Activated T-cell treated with anti-CD3 and anti-CD28 coated beads for 1 hour (primary cell): ENCODE results near the gene CDH4.
"Not testable (repeated sequence)": the region's sequence is repeated elsewhere in the genome, so short reads cannot be mapped to it uniquely, and the experiment has no call there.

Experiments
- DNase-seq: peaks from one replicate; pipeline ENCODE4 v3.0.0-alpha.2; 2020; ENCODE audit warnings: low read depth

Gene CDH4

GRCh38 chr20:61253640-61254511, 1.8 kb downstream of the CDH4 start:
- no peak for DNase-seq

GRCh38 chr20:61254881-61255626, 3.0 kb downstream of the CDH4 start:
- DNase-seq, result no peak

- no peak for DNase-seq
Observed at GRCh38 chr20:61256365-61256764, 4.3 kb downstream of the CDH4 start.

GRCh38 chr20:61256824-61257223, 4.8 kb downstream of the CDH4 start:
- DNase-seq, result no peak

GRCh38 chr20:61257611-61258010, 5.5 kb downstream of the CDH4 start:
- DNase-seq, result no peak

- DNase-seq, result no peak
Observed at GRCh38 chr20:61259741-61260140, 7.7 kb downstream of the CDH4 start.

- no peak for DNase-seq
Observed at GRCh38 chr20:61260905-61261304, 8.8 kb downstream of the CDH4 start.

GRCh38 chr20:61262036-61262435, 10.0 kb downstream of the CDH4 start:
- no peak for DNase-seq

- DNase-seq, result no peak
Observed at GRCh38 chr20:61262514-61262913, 10.5 kb downstream of the CDH4 start.

GRCh38 chr20:61263084-61263695, 11.1 kb downstream of the CDH4 start:
- peak; percentile 13 for DNase-seq

GRCh38 chr20:61263938-61264337, 11.9 kb downstream of the CDH4 start:
- no peak for DNase-seq

GRCh38 chr20:61267241-61267640, 15.2 kb downstream of the CDH4 start:
- DNase-seq, result no peak

- DNase-seq, result no peak
Observed at GRCh38 chr20:61268024-61268423, 16.0 kb downstream of the CDH4 start.

GRCh38 chr20:61271312-61272231, 19.5 kb downstream of the CDH4 start:
- no peak for DNase-seq

- DNase-seq, result not testable (repeated sequence)
Observed at GRCh38 chr20:61273024-61273423, 21.0 kb downstream of the CDH4 start.

GRCh38 chr20:61273666-61274065, 21.6 kb downstream of the CDH4 start:
- not testable (repeated sequence) for DNase-seq

GRCh38 chr20:61274326-61274725, 22.3 kb downstream of the CDH4 start:
- no peak for DNase-seq

GRCh38 chr20:61278296-61278695, 26.2 kb downstream of the CDH4 start:
- no peak for DNase-seq

GRCh38 chr20:61279621-61280150, 27.6 kb downstream of the CDH4 start:
- DNase-seq, result no peak

GRCh38 chr20:61280217-61280980, 28.3 kb downstream of the CDH4 start:
- DNase-seq, result no peak
